ENCODE results near the gene TTC36.
"Not testable (repeated sequence)": the region's sequence is repeated elsewhere in the genome, so short reads cannot be mapped to it uniquely, and the experiment has no call there.

DNA sequence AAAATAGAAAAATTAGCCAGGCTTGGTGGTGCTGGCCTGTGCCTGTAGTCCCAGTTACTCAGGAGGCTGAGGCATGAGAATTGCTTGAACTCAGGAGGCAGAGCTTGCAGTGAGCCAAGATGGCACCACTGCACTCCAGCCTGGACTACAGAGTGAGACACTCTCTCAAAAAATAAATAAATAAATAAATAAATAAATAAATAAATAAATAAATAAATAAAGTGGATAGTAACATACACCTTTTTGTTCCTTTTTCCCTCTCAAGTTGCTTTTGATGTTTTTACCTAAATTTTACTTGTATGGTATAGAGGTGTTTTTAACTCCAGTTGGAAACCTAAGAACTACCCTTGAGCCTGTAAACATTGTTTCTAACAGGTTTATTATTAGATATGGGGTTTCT lies 50.7 kb downstream of the TTC36 start:
- TF ChIP-seq, protein P1, sequence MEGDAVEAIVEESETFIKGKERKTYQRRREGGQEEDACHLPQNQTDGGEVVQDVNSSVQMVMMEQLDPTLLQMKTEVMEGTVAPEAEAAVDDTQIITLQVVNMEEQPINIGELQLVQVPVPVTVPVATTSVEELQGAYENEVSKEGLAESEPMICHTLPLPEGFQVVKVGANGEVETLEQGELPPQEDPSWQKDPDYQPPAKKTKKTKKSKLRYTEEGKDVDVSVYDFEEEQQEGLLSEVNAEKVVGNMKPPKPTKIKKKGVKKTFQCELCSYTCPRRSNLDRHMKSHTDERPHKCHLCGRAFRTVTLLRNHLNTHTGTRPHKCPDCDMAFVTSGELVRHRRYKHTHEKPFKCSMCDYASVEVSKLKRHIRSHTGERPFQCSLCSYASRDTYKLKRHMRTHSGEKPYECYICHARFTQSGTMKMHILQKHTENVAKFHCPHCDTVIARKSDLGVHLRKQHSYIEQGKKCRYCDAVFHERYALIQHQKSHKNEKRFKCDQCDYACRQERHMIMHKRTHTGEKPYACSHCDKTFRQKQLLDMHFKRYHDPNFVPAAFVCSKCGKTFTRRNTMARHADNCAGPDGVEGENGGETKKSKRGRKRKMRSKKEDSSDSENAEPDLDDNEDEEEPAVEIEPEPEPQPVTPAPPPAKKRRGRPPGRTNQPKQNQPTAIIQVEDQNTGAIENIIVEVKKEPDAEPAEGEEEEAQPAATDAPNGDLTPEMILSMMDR (conservative IDR thresholded peaks at IDR 0.05; ENCODE audit: low read depth, low read length), result not testable (repeated sequence)
- not testable (repeated sequence) for TF ChIP-seq EZH2 (IDR thresholded peaks at IDR 0.05; ENCODE audit: low read length, unreplicated experiment); EZH2phosphoT487 (IDR thresholded peaks at IDR 0.05; ENCODE audit: borderline replicate concordance, low read length)
